Inflammatory macrophage treated with lipopolysaccharide for 4 hours (primary cell): ENCODE data around the gene PPIE.

ENCODE experiments used
- DNase-seq: peaks from one replicate; pipeline ENCODE4 v3.0.0-alpha.2; 2020

PPIE gene

DNA sequence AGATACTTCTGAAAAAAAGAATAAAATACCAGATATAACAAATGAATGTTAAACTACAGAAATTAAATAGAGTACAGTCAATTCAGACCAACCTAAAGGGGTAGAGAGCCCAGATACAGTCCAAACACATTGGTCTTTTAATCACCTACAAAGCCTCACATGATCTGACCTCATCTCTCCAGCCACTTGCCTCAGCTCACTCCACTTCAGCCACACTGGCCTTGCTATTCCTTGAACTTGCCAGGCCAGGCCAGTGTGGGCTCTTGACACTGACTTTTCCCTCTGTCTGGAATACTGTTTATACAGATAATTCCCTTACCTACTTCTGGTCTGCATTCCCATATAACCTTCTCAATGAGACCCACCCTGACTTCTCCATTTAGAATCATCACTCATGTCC, 17.0 kb upstream of the PPIE start:
- DNase-seq: no peak

DNA sequence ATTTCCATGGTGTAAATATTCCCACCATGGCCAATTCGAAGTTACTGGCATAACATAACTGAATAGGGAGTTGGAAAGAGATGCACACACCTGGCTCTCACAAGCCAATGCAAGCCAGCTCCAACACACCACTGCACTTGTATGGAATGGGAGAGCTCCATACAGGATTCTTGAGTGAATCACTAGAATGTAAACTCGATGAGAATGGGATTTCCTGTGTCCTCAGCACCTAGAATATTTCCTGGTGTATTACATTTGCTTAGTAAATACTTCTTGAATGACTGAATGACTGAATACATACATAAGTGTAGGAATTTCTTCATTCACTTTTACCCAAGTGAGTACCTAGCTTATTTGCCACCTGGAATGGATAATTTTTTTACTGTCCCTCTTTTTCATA, 16.2 kb upstream of the PPIE start:
- no peak for DNase-seq

DNA sequence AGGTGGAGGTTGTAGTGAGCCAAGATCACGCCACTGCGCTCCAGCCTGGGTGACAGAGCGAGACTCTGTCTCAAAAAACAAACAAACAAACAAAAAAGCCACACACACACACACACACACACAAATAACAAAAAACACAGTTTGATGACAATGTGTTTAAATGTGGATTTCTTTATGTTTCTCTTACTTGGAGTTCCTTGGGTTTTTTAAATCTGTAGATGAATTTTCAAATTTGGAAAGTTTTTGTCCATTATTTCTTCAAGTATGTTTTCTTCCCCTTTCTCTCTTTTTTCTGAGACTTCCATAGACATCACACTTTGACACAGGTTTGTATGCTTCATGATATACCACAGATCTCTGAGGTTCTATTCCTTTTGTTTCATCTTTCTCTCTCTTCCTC, 12.1 kb upstream of the PPIE start:
- DNase-seq: no peak

DNA sequence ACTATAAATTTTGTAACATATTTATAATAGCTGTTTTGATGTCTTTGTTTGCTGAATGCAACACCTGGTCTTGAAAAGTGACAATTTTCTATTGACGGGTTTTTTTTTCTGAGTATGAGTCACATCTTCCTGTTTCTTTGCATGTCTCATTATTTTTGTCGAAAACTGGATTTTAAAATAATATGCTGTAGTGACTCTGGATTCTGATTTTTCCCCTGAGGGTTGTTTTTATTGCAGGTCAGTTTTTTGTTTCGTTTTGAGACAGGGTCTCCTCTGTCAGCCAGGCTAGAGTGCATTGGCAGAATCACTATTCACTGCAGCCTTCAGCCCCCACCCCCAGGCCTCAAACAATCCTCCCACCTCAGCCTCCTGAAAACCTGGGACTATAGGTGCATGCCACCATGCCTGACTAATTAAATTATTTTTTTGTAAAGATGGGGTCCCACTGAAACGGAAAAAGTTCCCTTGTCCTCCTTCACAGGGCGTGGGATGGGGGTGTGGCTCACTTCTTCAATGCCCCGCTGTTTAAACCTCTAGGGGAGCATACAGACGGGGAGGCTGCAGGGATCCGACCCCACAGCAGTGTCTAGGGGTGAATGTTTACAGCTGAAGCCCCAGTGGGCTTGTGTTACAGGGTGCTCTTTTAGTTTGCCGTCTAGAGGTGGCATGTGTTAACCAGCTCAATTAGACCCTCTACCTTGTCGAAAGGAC, 11.3 kb upstream of the PPIE start:
- DNase-seq: no peak

DNA sequence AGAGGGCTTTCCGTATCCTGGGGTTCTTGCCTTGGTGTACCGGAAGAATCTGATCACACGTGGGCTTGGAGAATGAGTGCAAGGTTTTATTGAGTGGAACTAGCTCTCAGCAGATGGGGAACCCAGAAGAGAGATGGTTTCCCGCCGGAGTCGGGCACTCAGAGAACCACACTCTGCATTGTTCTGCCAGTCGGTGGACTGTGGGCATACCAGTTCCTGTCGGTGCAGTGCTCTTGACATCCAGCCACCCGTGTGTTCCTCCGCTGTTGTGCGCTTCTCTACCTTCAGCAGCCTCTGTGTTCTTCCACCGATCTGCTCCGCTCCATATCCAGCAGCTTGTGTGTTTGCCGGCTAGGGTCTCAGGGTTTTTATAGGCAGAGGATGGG, 10.8 kb upstream of the PPIE start:
- DNase-seq: no peak

DNA sequence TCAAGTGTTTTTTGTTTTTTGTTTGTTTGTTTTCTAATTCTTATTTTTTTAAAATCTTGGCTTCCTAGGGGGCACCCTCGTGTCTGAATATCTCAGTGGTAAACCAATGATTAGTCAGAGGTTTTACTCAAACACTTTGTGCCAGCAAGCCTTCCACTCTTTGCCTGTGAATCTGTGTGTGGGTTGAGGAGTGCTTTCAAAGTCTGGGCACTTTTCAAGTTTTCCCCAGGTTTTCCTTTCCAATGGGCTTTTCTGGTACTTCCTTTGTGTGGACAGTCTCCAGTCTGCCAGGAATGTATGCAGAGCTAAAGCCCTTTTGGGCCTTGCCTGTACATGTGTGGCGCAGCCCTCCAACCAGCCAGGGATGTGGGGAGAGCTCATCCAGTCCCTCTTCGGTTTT, 9.7 kb upstream of the PPIE start:
- no peak for DNase-seq

DNA sequence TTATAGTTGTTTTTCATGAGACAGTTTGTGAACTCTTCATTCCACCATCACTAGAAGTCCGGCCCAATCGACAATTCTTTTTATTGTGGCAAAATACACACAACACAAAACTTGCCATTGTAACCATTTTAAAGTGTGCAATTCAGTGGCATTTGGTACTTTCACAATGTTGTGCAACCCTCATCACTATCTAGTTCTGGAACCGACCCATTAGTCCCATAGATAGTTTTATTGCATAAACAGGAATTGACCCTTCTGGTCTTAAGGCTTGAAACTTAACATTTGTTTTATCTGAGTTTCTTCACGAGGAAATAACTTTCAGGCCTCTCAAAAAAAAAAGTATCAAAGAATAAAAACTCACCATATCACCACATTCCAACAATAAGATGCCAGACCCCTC, 8.8 kb upstream of the PPIE start:
- no peak for DNase-seq

DNA sequence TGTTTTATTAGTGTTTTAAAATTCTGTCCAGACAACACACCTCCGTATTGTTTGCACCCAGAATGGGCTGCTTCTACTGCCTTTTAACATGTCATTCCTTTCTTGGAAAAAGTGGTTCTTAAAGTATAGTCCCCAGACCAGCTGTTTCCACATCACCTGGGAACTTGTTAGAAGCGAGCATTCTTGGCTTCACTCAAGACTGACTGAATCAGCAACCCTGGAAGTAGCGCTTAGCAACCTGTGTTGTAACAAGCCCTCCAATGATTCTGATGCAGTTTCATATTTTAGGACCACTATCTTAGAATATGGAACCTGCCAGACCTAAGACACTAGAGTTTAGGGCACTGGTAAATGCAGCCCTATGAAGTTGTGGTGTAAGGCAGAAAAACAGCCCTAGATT, 6.0 kb upstream of the PPIE start:
- no peak for DNase-seq

DNA sequence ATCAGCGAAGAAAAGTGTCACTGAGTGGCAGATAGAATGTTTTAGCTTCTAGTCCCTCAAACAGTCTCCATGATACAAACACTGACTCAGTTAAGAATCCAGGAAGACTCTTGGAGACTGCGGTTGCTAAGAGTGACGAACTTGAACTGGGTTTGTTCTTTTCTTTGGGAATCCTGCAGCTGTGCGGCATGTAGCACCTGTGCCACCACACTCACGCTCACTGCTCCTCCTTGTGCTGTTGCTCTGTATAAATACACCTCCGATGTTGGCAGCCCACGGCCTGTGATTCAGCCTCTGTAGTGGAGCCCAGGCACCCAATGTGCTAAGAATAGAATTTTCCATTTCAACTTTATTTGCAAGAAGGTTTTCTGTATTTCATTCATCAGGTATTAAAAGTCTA, 5.5 kb upstream of the PPIE start:
- DNase-seq: no peak

DNA sequence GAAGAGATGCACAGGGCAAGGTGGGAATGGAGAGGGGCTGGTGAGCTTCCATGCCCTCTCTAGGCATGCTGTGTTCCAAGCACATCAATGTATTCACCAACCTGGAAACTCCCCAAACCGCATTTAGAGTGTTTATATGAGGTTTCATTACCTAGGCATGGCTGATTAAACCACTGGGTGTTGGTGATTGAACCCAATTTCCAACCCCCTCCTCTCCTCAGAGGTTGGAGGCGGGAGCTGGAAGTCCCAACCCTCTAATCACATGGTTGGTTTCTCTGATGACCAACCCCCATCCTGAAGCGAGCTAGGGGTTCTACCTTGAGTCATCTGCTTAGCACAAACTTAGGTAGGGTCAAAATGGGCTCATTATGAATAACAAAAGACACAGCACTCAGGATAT, 3.0 kb upstream of the PPIE start:
- DNase-seq: no peak

DNA sequence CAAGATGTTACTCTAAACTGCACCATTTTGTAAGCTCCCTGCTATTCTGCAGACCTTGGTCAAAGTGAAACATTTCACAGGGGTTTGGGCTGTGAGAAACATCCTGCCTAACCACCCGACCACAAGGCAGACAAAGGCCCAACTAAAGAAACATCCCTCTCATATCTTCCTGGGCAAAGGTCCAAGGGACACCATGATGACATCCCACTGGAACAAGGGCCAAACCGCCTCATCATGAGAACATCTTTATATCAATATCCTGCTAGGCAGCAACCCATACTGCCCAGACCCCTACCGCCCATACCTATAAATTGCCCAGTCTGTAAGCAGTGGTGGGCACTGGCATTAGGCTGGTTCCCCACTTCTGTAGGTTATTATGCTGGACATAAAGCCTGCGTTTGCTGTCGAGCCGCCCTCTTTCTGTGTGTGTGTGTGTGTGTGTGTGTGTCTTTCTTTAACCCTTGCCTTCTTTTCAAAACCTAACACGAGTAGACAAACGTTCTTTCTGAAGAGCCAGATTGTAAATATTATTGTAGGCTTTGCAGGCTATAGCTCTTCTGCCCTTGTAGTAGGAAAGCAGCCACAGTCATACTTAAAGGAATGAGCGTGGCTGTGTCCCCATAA, 1.0 kb upstream of the PPIE start:
- DNase-seq: no peak

DNA sequence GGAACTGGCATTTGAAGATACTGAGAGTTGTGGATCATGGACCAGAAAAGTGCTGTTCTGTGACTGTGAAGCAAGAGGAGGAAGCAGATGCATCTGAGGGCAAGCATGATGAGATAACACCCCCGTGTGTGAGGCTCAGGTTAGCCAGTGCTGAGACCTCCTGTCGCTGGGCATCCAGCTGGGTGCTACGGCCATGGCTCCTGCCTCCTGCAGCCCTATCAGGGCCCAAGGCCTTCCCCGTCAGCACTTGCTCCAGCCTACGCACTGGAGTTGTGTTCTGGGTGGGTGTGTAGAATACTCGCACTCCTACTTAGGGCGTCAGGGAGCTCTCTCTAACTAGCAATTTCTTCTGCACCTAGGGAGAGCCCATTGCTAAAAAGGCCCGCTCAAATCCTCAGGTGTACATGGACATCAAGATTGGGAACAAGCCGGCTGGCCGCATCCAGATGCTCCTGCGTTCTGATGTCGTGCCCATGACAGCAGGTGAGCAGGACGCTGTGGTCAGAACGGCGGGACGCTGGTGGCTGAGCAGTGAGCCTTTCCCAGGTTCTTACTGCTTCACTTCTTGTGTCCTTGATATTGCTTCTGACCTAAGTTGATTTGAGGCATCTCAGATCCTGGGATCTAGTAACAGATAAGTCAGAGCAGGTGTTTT, 6.5 kb downstream of the PPIE start:
- DNase-seq: no peak

DNA sequence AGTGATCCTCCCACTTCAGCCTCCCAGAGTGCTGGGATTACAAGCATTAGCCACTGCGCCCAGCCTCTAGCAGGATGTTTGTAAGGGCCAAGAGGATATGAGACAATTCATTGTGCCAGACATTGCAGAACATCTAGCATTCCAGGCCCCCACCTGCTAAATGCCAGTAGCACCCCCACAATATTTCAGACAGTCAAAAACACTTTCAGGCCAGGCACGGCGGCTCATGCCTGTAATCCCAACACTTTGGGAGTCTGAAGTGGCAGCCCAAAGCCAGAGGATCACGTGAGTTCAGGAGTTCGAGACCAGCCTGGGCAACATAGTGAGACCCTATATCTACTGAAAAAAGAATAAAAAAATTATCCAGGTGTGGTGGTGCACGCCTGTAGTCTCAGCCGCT, 12.9 kb downstream of the PPIE start:
- no peak for DNase-seq

DNA sequence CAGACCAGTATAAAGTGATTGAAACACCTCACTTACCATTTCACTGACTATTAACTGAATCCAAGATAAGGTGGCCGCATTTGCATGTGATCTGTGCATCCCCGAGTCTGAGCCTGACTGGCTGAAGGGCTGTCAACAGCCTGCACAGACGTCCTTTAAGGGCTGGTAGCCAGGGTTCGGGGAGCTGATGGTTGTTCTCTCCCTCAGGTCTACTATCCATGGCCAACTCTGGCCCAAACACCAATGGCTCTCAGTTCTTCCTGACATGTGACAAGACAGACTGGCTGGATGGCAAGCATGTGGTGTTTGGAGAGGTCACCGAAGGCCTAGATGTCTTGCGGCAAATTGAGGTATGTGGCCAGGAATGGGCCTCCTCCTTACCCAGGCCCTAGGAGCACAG, 14.0 kb downstream of the PPIE start:
- DNase-seq: no peak

DNA sequence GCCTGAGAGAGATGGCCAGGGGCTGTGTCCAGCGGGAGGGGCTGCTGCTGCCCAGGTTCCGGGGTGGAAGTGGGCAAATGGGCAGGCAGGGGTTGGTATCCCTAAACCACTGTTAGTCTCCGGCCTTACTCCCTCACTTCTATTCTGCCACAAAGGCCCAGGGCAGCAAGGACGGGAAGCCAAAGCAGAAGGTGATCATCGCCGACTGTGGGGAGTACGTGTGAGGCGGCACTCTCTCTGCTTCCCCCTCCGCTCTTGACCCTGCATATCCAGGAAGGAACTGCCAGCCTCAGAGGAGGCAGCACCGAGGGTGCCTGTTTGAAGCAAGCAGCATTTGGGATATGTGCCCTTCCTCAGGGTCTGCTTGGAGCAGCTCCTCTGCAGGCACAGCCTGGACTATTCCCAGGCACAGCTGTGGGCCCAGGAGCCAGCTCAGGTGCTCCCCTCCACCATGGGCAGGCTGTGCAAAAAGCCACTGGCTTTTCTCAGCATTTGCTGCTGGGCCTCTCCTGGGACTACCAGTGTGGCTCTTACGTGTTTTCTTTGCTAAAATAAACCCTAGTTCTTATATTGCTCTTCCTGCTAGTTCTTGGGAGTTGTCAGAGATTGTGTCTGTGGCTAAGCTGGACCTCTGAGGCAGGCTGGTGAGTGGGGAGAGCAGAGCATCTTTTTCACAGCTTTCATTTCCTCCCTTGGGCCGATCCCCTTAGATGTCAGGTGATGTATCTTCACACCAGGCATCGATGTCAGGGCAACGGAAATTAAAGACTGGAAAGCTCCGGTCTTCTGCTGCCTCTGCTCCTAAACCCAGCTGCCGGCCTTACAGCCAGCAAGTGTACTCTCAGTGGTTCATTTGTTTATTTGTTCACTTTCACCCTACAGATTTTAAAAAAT, 14.7 kb downstream of the PPIE start:
- no peak for DNase-seq

DNA sequence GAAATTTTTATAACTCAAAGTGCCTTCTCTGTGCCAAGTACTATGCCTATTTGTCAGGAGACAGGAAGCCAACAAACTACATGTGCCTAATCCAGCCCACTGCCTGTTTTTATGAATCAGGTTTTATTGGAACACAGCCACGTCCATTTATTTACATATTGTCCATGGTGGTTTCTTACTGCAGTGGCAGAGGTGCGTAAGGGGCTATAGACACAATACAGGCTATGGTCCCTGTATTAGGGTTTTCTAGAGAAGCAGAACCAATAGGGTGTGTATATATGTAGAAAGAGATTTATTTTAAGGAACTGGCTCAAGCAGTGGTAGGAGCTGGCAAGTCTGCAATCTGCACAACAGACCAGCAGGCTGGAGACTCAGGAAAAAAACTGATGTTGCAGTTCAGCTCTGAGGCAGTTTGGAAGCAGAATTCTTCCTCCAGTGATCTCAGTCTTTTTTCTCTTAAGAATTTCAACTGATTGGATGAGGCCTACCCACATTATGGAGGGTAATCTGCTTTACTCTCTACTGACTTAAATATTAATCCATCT, 15.4 kb downstream of the PPIE start:
- no peak for DNase-seq

DNA sequence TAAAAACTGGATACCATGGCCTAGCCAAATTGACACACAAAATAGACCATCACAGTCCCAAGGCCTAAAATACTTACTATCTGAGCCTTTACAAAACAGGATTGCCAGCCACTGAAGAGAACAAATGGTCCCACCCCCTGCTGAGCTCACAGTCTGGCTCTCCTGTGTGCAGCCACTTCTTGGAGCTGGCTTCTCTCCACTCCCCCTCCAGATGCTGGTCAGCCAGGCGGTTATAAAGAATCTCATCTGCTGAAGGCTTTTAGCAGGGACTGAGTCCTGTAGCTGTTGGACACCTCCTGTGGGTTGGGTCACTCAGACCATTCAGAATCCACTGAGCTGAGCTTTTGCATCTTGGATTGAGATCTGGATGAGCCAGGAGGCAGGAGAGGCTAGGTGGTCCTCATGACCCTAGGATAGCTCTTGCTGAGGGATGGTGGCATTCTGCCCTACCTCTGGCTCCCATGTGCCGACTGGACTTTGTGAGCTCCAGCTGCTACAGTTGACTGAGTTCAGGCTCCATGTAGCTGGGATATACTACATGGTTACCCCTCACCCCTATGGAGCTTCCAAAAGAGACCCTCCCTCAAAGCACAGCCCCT, 16.3 kb downstream of the PPIE start:
- no peak for DNase-seq

DNA sequence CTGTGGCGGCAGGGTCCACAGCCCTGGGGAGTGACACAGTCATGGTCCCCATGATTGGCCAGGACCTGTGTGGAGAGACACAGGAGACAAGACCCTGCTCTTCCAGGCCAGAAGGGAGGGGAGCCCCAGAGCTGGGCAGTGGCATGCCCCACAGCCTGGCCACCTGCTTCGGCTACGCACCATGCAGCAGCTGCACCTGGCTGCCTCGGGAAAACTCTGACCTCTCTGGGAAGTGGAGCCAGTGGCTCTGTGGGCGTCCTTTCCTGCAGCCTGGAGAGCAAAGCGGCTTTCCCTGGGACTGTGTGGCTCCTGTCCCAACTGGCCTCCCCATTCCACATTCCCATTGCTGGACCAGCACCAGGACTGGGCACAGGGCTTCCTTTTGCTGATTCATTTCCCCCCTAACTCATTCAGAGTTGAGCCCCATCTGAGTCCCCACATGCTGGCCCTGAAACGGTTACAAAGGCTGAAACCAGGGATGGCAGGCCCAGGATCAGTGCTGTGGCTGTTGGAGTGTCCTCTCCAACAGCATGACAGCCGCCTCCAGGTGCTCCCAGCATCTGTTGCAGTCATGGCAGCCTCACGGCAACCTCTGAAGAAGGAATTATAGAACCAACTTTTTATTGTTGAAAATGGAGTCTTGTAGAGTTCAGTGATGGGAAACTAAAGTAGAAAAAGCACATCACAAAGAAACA, 17.4 kb downstream of the PPIE start:
- DNase-seq: no peak

DNA sequence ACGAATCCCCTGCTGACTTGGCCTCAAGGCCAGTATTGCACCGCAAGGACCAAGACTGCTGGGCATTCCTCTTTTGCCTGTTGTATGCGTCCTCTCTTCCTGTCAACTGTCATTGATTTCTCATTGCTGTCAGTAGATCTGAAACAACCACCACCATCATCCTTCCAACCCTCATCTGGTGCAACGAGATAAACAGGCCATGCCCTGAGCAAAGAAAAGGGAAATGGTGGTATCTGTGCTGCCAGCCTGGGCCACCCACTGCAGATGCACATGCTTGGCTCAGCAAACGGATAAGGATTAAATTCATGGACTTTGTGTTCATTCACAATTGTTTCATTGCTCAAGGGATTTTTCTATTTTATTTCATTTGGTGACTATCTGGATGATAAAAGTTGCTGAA, 18.8 kb downstream of the PPIE start:
- no peak for DNase-seq

DNA sequence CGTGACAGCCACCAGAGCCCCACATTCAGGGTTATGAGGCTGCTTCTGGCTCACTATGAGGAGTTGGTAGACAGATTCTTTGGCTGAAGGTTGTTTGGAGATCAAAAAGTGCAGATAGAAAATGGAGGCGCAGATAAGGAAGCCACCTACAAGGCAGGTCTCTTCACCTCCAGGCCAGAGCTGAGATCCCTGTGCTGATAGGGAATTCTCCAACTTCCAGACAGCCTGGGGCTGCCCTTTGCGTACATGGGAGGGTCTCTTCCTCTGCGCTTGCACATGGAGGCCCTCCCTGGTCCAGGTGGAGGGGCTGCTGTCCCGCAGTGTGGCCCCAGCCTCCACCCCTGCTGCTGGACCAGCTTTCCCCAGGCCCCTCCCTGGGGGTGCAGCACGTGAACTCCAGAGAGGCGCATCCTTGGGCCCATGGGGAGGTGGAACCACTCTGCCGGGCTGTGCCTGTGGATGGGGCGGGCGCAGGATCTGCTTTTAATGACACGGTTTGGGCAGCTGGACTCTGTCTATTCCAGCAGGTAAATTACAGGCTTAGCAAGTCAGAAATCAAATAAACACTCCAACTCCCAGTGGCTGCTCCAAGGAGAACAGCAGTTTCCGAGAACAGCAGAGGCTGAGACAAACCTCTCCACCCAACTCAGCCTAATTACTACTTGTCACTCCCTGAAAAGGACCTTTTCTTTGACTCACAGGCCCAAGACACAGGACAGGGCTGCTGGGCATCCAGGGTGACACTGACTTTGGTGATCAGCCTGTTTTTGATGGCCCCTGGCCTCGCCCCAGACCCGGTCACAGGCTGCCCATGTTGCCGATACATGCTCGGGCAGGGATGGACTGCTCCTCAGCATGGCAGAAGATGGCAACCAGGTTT, 20.1 kb downstream of the PPIE start:
- DNase-seq: no peak

DNA sequence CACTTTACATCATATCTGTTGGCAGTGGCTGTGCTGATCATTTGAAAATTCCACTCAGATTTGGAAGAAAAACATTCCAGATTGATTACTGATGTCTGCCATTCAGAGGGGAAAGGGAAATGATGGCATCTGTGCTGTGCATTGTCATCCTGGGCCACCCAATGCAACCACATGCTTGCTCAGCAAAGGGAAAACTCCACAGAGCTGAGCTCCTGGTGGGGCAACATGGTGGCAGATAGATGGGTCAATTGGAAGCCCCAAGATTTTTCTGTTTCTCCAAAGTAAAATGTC, 20.7 kb downstream of the PPIE start:
- no peak for DNase-seq
